Fibroblast of skin of right quadriceps (primary cell): Measurements from ENCODE around the gene UTS2B.
A peak's percentile ranks its signal among the peaks of the same experiment; 100 is the strongest.
"Not testable (repeated sequence)": the region's sequence is repeated elsewhere in the genome, so short reads cannot be mapped to it uniquely, and the experiment has no call there.

Experiments
- DNase-seq: peaks from one replicate; pipeline ENCODE4 v3.0.0-alpha.2; 2013

UTS2B gene

DNA sequence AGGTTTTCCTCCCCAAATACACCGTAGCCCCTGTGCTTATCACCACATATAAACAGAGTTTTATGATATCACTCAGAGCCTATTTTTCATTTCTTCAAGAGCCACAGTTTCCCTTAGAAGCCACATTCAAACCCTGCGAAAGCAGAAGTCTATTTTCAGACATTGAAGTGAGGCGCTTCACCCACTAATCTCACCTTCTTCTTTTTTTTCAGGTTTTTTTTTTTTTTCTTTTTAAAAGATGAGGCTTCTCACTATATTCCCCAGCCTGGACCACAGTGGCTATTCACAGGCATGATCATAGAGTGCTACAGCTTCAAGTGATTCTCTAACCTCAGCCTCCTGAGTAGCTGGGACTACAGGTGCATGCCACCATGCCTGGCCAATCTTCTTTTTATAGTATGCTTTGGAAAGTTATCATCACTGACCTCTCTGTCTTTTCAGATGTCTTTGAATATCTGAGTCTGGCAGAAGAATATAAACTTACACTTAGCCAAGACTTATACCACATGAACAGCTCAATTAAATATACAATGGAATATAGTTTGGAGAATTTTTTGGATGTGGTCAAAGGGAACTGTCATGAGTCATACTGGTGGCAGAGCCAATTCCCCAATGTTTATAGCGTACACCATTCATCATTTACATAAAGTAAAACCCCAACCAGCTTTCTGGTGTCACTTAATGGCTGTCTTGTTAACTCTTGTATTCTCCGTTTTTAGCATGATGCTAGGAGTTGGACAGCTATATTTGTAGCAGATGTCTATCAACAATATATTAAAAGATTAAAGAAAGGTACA lies 60.8 kb downstream of the UTS2B start:
- DNase-seq, result no peak

GRCh38 chr3:191268737-191269136 lies 61.6 kb downstream of the UTS2B start:
- DNase-seq, result no peak

DNA sequence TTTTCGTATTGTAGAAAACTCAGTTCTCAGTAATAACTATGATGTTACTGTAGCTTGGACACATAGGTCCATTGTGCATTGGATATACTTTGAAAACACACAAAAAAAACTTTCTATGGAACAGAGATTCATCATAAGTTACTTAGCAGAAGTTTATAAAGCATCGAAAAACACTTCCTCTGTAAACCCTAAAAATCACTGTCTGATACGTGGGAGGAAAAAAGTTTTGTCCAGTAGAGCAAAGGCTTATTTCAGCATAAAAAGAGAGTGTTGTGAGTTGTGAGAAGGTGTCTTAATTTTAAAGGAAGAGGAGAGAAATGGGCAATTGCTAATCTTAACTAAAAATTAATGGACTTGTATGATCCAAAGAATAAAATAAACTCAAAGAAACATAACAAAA lies 66.5 kb downstream of the UTS2B start:
- no peak for DNase-seq

DNA sequence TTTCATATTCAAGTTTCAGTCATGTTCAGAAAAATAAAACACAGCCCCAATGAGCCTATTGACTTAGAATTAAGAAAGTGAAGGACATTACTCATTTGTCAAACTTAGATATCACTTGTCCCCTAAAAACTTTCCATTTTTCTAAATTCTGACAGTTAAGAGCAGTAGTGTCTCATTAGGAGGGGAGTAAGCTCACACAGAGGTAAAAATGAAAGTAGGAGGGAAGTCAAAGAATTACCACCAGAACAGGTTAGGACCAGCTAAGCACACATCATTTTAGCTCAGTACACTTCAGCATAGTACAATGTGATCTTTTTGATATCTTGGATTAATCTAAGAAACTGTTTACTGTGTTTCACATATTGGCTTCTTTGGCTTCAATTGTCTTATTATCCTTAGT lies 67.0 kb downstream of the UTS2B start:
- DNase-seq, result no peak

DNA sequence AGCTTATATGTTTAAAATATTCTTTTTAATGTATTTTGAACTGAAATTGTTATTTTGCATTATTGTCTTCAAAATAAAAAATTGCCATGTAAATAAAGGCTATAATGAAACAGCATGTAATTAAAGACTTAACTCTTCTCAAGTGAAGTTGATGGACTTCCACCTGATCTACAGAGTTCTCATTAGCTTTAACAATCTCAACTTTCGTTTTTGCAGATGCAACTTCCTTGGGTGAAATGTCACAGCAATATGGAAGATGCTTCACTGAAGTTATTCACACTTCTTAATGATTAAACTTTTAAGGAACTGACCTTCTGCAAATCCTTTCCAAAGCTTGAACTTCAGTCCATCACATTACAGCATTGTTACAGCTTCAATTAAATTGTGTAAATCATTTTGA lies 67.7 kb downstream of the UTS2B start:
- DNase-seq, result no peak

- DNase-seq, result no peak
Observed at GRCh38 chr3:191261304-191261638, 69.1 kb downstream of the UTS2B start.

DNA sequence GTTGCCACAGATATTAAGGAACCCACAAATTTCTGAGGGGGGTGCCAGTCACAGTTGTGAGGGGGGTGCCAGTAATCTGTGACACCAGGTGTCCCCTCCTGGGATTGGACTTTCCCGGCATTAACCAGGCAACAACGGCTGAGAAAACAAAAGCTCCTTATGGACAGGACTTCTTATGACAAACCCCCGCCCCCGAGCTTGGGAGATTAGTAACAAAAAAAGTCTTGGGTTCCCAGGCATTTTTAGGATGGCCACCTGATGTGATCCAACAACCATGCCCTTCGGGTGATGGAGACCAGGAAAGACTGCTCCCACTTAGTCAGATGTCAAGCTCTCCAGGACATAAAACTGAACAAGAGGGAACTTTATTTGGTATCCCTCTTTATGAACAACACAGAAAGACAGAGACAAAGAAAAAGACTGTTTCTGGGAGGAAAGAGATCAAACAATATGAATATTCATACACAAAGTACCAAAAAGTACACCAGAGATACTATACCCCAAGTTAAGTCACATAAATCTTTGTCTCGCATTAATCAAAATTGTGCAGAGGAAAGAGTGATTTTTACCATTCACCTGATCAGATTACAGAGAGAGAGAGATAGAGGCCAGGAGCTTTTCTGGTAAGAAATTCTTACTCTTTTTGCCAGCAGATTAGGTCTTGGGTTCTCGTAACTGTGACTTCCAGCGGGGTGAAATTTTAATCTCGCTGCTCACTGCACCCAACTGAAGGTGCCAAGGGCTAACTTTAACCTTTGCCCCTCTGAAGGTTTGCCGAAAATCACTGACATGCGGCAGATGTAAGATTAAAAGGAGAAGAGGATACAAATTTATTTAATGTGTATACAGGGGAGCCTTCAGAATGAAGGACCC lies 69.7 kb downstream of the UTS2B start:
- no peak for DNase-seq

- DNase-seq, result no peak
Observed at GRCh38 chr3:191259486-191259885, 70.8 kb downstream of the UTS2B start.

DNA sequence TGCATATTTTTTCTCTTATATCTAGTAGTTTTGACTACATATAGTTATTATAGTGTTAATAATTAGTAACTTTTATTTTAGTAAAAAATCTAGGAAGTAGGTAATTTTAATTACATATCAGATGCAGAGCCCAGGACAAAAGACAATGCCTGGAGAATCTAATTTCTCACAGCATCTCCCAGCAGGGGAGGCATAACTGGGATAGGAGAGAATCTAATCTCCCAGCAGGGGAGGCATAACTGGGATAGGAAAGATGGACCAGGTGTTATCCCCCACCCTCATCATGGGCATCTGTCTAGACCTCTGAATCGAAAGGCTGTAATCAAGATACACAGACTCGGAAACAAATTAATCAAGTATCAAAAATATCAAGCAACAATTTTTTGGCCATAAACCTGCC lies 73.0 kb downstream of the UTS2B start:
- no peak for DNase-seq

GRCh38 chr3:191256405-191256804 lies 73.9 kb downstream of the UTS2B start:
- no peak for DNase-seq

GRCh38 chr3:191255156-191255555 lies 75.2 kb downstream of the UTS2B start:
- DNase-seq, result no peak

GRCh38 chr3:191254098-191254873 lies 76.0 kb downstream of the UTS2B start:
- peak; percentile 28 for DNase-seq

DNA sequence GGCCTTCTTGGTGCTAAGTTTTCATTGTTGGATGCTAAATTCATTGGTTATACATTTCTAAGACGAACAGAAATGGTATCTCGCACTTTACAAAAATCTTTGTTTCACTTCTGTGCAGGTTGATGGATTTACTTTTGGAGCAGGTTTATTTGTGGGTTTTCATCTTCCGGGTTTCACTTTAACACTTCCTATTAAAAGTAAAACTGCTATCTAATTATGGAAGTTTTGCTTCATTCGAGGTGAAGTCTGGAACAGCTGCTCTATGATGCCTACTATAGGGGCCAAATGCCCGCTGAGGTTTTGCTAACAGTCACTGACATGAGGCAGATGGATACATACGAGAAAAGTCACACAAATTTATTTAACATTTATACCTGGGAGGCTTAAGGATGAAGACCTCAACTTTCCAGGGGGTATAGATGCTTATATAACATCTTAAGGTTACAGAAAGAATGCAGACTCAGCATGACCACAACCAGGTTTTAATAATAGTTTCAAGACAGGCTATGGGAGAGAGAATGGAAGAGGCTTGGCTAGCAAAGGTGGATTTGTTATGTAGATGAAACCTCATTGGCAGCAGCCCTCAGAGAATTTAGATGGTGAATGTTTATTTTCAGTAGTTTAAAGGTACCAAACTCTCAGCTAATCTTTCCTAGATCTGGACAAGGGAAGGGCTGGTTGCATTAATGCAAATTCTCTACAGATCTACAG lies 77.1 kb downstream of the UTS2B start:
- no peak for DNase-seq

DNA sequence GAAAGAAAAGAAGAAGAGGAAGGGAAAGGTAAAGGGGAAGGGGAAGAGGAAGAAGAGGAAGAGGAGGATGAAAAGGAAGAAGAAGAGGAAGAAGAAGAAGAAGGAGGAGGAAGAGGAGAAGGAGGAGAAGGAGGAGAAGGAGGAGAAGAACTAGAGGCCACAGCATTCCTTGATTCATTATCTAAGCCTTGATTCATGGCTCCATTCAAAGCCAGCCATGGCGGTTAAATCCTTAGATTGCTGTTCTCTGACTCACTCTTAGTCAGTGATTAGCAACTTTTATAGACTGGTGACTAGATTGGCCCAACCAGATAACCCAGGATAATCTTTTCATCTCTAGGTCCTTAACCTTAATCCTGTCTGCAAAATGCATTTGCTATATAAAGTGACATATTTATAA lies 83.7 kb downstream of the UTS2B start:
- peak; percentile 85 for DNase-seq

DNA sequence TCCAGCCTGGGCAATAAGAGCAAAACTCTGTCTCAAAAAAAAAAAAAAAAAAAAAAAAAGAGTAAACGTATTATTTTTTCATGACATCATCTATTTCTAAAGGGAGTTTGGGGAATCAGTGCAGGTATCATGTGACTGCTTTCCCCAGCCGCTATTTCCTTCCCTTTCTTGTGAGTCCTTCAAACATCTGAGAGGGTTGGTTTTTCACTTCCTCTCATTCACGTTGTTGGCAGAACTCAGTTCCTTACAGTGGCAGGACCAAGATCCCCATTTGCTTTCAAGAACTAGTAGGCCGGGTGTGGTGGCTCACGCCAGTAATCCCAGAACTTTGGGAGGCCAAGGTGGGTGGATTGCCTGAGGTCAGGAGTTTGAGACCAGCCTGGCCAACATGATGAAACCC lies 84.3 kb downstream of the UTS2B start:
- not testable (repeated sequence) for DNase-seq

DNA sequence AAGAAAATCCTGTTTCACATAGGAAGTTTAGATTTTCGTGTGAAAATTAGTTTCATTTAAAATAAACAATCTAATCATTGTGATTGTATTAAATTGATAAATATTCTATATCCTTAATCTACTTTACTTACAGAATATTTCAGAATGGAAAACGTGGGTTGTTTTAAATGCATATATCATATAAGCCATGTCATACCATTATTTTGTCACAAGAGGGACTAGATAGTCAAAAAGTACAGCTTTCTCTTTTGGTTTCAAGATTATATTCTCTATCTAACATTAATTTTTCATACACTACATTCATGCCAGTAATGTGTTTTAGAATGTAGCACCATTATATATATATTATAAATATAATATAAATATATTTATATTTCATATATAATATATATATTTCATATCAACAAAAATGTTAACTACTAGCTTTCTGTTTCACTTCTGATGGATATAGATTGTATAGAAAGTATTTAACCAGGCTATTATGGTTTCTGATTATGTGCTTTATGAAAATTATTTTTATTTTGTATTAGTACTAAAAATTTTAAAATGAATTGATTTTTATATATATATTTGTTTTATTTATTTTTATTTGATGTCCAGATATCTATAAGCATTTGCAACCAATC lies 86.0 kb downstream of the UTS2B start:
- DNase-seq, result peak; percentile 16

DNA sequence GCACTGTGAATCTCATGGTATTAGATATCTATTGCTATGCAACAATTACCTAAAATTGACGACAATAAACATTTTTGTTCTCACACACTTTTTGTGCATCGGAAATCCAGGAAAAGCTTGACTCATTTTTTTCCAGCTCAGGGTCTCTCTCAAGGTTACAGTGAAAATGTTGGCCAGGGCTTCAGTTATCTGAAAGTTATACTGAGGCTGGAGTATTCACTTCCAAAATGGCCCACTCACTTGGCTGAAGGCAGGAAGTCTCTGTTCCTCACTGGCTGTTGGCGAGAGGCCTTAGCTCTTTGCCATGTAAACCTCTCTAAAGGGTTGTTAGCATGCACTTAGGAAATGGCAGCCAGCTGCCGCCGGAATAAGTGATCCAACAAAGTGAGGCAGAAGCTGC lies 89.8 kb downstream of the UTS2B start:
- DNase-seq, result no peak

DNA sequence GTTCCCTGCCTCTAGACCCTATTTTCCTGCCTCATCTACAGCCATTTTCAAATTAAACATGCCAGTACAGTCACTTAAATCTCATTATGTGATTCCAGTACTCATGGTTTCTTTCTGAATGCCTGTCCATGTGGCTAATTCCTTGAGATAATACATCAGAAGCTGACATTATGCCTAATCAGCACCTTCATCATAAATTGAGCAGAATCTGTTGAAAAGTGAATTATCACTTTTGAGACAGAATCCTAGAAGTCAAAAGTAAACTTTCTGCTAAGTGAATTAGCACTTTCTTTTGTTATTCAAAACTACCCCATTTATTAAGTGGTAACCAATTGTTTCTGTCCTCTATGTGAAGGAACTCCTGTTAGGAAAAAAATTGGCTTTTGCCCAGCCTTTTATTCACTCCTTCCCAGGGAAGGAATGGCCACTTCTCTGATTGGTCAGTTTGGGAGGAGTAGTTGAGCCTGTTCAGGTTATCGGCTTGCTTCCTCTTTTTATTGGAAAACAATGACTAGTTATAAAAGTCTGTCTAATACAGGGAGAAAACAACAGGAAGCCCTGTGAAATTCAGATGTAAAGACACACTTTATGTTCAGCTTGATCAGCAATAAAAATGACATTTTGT lies 90.8 kb downstream of the UTS2B start:
- DNase-seq, result no peak

DNA sequence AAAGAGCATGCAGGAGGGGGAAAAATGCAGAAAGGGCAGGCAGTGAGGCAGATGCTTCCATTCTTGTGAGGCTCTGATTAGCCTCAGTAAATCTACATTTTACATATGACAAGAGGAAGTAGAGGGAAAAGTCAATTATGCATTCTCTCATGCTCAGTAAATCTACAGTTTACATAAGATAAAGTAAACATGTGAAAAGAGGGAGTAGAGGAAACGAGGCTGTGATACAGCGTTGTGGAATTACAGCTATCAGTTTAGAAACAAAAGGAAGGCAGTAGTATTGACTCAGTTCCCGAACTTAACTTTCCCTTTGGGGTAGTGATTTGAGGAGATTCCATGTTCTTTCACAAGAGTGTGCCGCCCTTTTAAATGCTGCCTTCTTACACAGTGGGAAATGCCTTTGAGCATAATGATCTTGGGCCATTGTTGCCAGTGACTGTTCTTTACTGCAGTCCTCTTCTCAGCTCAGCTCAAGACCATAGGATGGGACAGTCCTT lies 92.0 kb downstream of the UTS2B start:
- peak; percentile 58 for DNase-seq

GRCh38 chr3:191237047-191237882 lies 93.1 kb downstream of the UTS2B start:
- no peak for DNase-seq

- DNase-seq, result peak; percentile 32
Observed at GRCh38 chr3:191236646-191237045, 93.7 kb downstream of the UTS2B start.
